Endodermal cell (in vitro differentiated cells): ENCODE data around the gene AOC2. TPM values are rescaled to one million over a fixed set of nuclear protein-coding genes. Genes with fewer than 3 reads are reported as not detected.

ENCODE experiments used
- DNase-seq: peaks from one replicate; pipeline ENCODE4 v3.0.0-alpha.2; 2017
- H3K27ac ChIP-seq: 2 replicates; pipeline ENCODE4 v1.5.1; 2013; ENCODE audit warnings: mild to moderate bottlenecking, low read depth, low read length, moderate library complexity
- H3K27me3 ChIP-seq: 2 replicates; pipeline ENCODE4 v1.6.1; 2013; ENCODE audit warnings: mild to moderate bottlenecking, low read length, moderate library complexity; ENCODE audit not compliant: insufficient read depth, control insufficient read depth, poor library complexity, severe bottlenecking
- H3K36me3 ChIP-seq: 2 replicates; pipeline ENCODE4 v1.7.0; 2013; ENCODE audit warnings: mild to moderate bottlenecking, low read length, moderate library complexity; ENCODE audit not compliant: control insufficient read depth, insufficient read depth
- H3K4me1 ChIP-seq: one replicate; pipeline ENCODE4 v1.7.0; 2013; ENCODE audit warnings: low read length; ENCODE audit not compliant: control insufficient read depth, insufficient read depth
- H3K4me3 ChIP-seq: 2 replicates; pipeline ENCODE4 v1.5.1; 2013; ENCODE audit warnings: mild to moderate bottlenecking, low read length, moderate library complexity
- H3K9ac ChIP-seq: 2 replicates; pipeline ENCODE4 v1.6.1; 2013; ENCODE audit warnings: mild to moderate bottlenecking, low read length, moderate library complexity; ENCODE audit not compliant: poor library complexity, severe bottlenecking; ENCODE audit errors: extremely low read depth
- H3K9me3 ChIP-seq: 2 replicates; pipeline ENCODE4 v1.6.1; 2013; ENCODE audit warnings: mild to moderate bottlenecking, low read length, moderate library complexity; ENCODE audit not compliant: control insufficient read depth
- H3K27ac Mint-ChIP-seq: 2 replicates; pipeline ENCODE4 v1.8.0; 2020; ENCODE audit warnings: mixed read lengths
- H3K27me3 Mint-ChIP-seq: 2 replicates; pipeline ENCODE4 v1.8.0; 2021; ENCODE audit warnings: mild to moderate bottlenecking, mixed read lengths; ENCODE audit not compliant: insufficient read depth
- H3K36me3 Mint-ChIP-seq: 2 replicates; pipeline ENCODE4 v1.8.0; 2020; ENCODE audit warnings: low read depth, mixed read lengths
- H3K4me1 Mint-ChIP-seq: 2 replicates; pipeline ENCODE4 v1.8.0; 2020; ENCODE audit warnings: mixed read lengths
- H3K4me3 Mint-ChIP-seq: 2 replicates; pipeline ENCODE4 v1.8.0; 2020; ENCODE audit warnings: mild to moderate bottlenecking, moderate library complexity, mixed read lengths
- H3K9me3 Mint-ChIP-seq: 2 replicates; pipeline ENCODE4 v1.8.0; 2020; ENCODE audit warnings: mild to moderate bottlenecking, mixed read lengths
- CTCF ChIP-seq: fragments of 200-600 bp; sonication (generic); conservative IDR thresholded peaks from 2 replicates; pipeline ENCODE4 v1.5.0; 2021; ENCODE audit warnings: antibody characterized with exemption, mild to moderate bottlenecking
- WGBS, 2 experiments: methylation state at CpG; one replicate each; pipeline versions ENCODE4 v1.1.5 to v1.1.7; 2013; ENCODE audit warnings: missing lambda C conversion rate in 2 of 2, mixed read lengths in 1 of 2; ENCODE audit not compliant: insufficient coverage in 1 of 2, insufficient read length in 1 of 2; 5-methylcytosine and 5-hydroxymethylcytosine counted together
- total RNA-seq, 2 donors: library from RNA; stranded (reverse); fragmentation: NEBNext Ultra II Directional in 1 of 2; extraction: Animal tissue kit (Norgen Biotek cat#: 25700) in 1 of 2; gene quantifications; 2 replicates in 1 of 2; 3 replicates in 1 of 2; pipeline ENCODE4 v1.2.1, GENCODE V29; 2021

AOC2 gene
- total RNA-seq, 2 donors from 2014 or later = 3.7 to 3.8 TPM

- H3K4me1 Mint-ChIP-seq = peaks cover 17% of the 10 kb centered on the region
- Histone ChIP-seq H3K9ac (peak overlapping the region; percentile 89), H3K27me3 (peaks cover 4% of the 10 kb centered on the region), H3K36me3 (peaks cover 40% of the 10 kb centered on the region), H3K9me3 (no peaks in the 10 kb centered on the region), H3K27ac (peak overlapping the region; percentile 71), H3K4me3 (peak overlapping the region; percentile 94), H3K4me1 (no peaks in the 10 kb centered on the region)
- peak overlapping the region; percentile 94 for H3K4me3 Mint-ChIP-seq
- H3K36me3 Mint-ChIP-seq = peaks cover 34% of the 10 kb centered on the region
- H3K27ac Mint-ChIP-seq = peak overlapping the region; percentile 99
- no peak for DNase-seq
- TF ChIP-seq CTCF = no peak
- H3K9me3 Mint-ChIP-seq = no peaks in the 10 kb centered on the region
- 7% methylated on average over 5 to 18 of the region's 18 CpGs for WGBS, 2 experiments
- peaks cover 5% of the 10 kb centered on the region for H3K27me3 Mint-ChIP-seq
Observed at GRCh38 chr17:42833767-42834422, 10.5 kb upstream of the AOC2 start.

- no peak overlapping the region for H3K27ac Mint-ChIP-seq
- H3K9me3 Mint-ChIP-seq = no peaks in the 10 kb centered on the region
- no peak overlapping the region for H3K4me3 ChIP-seq
- H3K27ac ChIP-seq = no peak overlapping the region
- no peaks in the 10 kb centered on the region for H3K27me3 ChIP-seq
- H3K36me3 ChIP-seq = peaks cover 52% of the 10 kb centered on the region
- no peak overlapping the region for H3K9ac ChIP-seq
- H3K4me1 Mint-ChIP-seq = peaks cover 17% of the 10 kb centered on the region
- no peaks in the 10 kb centered on the region for H3K27me3 Mint-ChIP-seq
- no peak for TF ChIP-seq CTCF
- WGBS, 2 experiments = 97 to 100% methylated on average over 2 to 6 of the region's 6 CpGs
- no peak overlapping the region for H3K4me3 Mint-ChIP-seq
- H3K9me3 ChIP-seq = no peaks in the 10 kb centered on the region
- DNase-seq = no peak
- H3K4me1 ChIP-seq = no peaks in the 10 kb centered on the region
- peaks cover 47% of the 10 kb centered on the region for H3K36me3 Mint-ChIP-seq
Observed at GRCh38 chr17:42835732-42836131, 8.6 kb upstream of the AOC2 start.

- peaks cover 16% of the 10 kb centered on the region for H3K4me1 Mint-ChIP-seq
- no peak overlapping the region for H3K9ac ChIP-seq
- H3K27me3 ChIP-seq = no peaks in the 10 kb centered on the region
- TF ChIP-seq CTCF = no peak
- H3K4me3 Mint-ChIP-seq = no peak overlapping the region
- no peak overlapping the region for H3K4me3 ChIP-seq
- no peak overlapping the region for H3K27ac ChIP-seq
- H3K9me3 Mint-ChIP-seq = no peaks in the 10 kb centered on the region
- peaks cover 74% of the 10 kb centered on the region for H3K36me3 ChIP-seq
- 93 to 100% methylated on average over 5 to 11 of the region's 11 CpGs for WGBS, 2 experiments
- no peak for DNase-seq
- H3K4me1 ChIP-seq = peaks cover 3% of the 10 kb centered on the region
- H3K9me3 ChIP-seq = no peaks in the 10 kb centered on the region
- H3K27ac Mint-ChIP-seq = no peak overlapping the region
- H3K27me3 Mint-ChIP-seq = no peaks in the 10 kb centered on the region
- H3K36me3 Mint-ChIP-seq = peaks cover 74% of the 10 kb centered on the region
Observed at GRCh38 chr17:42841975-42842685, 2.2 kb upstream of the AOC2 start.
